DLD1 (cell line): ENCODE data around the gene ZFYVE28.

Source experiments
- in situ Hi-C: cut with HindIII; loops from 2 replicates; pipeline ENCODE4 v1.10.0; 2017; ENCODE audit warnings: low sequenced_read_pairs

ZFYVE28 gene

DNA sequence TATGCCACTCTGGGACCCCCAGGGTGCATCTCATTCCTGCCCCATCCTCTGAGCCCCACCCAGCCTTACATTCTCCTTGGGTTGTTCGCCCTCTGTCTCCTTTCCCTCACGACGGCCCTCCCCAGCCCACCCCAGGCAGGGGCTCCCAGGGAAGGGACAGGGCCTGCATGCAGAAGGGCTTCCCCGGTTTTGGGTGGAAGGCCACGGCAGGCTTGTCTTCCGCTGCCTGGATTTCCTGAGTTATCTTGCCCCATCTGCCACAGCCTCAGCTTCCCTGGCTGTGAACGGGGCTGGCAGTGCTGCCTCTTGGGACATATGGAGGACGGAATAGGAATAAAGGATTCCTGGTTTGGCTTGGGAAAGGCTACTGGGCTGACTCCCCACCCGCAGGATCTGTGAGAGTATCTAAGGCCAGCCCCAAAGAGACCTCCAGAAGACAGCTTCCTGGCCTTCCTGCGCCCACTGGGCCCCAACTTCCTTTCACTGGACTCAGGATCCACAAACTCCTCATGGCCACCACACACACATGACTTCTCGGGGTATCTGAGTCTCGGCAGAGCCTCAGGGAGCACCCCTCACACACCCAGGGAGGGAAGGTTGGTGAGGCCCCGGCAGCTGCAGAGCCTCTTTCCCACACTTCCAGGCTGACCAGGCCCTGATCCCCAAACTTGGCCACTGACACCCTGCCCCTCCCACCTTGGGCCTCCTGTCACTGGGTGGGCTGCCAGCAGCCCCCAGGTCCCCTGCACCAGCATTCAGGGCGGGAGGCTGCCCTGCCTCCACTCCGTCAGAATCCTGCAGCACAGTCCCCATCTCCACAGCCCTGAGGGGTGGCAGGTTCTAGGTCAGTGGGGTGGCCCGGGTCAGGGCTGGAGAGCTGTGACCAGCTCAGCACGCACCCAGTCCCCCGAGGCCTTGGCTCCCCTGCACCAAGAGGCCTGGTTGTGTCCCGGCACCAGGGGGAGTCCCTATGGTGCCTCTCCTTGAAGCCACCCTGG is 153.0 kb downstream of the ZFYVE28 start:
- in situ Hi-C loops: no loop called here

DNA sequence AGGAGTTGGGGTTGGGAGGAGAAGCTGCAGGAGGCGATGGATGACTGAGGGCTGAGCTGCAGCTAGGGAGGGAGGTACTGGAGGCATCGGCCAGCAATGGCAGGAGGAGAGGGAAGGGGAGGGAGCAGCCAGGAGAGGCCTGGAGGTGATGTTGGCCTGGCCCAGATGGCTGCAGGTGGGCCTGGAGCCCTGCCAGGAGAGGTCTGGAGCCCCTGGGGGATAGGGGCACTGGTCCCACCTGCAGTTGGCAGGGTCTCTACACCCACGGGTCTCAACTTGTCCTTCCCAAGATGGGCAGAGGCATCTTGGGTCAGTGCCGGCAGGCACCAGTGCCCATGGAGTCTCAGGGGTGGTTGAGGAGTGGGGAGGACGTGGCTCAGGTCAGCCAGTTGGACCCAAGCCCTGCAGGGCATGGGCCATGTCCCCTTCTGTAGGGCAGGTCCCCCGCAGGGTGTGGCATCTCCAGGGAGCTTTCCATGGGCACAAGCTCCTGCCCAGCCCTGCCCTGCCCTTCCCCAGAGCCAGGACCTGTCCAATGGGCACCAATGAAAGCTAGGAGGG is 153.9 kb downstream of the ZFYVE28 start:
- in situ Hi-C loops: no loop called here

DNA sequence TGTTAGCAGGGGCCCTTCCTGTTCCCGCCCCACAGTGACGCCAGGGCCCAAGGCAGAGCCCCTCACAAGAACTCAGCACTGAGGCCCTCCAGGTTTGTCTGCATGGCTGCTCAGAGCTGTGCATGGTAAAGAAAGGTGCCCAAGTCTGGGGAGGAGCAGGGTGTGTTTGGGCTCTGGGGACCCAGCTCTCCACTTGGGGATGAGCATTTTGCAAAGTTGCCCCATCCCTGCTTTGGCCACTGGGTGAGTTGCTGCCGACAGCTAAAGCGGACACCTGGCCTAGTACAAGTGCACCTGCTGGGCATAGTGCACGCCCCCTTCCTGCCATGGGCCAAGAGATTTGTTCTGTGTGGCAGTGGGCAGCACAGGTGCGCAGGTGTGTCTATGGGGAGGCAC is 154.5 kb downstream of the ZFYVE28 start:
- in situ Hi-C loops: no loop called here

DNA sequence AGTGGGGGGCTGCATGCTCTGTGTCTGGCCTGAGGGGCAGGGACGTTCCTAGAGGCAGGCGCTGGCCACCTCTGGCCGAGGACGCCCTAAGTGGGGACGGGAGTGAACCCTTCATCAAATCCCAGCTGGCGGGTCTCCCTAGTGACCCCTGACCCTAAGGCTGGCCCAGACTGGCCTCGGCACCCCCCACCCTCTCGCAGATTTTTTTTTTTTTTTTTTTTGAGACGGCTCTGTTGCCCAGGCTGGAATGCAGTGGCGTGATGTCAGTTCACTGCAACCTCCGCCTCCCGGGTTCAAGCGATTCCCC is 155.5 kb downstream of the ZFYVE28 start:
- in situ Hi-C loops: no loop called here

DNA sequence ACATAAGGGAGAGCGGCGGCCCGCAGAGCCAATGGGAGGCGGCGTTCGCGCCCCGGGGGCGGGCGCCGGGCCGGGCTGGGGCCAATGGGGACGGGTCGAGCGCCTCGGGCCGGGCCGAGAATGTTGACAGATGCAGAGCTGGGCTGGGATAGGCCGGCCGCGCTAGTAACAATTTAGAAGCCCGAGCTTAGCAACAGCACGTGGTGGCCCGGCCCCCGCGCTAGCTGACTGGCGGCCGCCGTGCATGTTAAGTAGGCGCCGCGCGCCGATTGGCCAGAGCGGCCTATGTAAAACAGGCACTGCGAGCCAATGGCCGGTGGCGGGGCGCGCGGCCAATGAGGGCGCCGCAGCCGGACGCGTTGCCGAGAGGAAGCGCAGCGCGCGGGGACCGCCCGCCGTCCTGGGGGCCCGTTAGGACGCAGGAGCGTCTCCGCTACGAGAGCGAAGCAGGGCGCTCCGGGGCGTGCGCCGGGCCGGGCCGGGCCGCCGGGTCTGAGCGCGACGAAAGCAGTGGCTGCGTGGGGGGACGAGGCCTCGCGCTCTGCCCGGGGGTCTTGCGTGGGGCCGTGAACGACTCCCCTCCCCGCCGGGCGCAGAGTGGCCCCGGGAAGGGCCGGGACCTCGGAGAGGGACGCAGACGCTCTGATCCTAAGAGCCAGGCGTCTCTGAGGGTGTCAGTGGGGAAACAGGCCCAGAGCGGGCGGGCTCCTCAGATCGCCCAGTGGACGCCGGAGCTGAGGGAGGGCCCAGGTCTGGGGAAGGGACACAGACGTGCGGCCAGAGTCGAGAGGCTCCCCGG is 156.1 kb downstream of the ZFYVE28 start:
- in situ Hi-C loops: no loop called here

DNA sequence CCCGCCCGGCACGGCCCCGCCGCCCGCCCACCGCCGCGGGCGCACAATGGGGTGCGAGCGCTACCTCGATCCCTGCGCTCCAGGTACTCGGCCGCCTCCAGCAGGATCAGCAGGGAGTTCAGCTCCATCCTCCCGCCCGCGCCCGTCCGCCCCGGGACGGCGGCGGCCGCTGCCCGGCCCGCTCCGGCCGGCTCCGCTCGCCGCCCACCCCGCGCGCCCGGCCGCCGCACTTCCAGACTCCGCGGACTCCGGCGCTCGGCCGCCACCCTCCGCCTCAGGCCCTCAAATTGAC is 156.6 kb downstream of the ZFYVE28 start, which contains the start of gene MXD4:
TSS of gene MXD4 (minus strand) at position 257 of the 292 bp plus-strand sequence. CDS start at position 128, 129 bp downstream.
- in situ Hi-C loops: no loop called here

DNA sequence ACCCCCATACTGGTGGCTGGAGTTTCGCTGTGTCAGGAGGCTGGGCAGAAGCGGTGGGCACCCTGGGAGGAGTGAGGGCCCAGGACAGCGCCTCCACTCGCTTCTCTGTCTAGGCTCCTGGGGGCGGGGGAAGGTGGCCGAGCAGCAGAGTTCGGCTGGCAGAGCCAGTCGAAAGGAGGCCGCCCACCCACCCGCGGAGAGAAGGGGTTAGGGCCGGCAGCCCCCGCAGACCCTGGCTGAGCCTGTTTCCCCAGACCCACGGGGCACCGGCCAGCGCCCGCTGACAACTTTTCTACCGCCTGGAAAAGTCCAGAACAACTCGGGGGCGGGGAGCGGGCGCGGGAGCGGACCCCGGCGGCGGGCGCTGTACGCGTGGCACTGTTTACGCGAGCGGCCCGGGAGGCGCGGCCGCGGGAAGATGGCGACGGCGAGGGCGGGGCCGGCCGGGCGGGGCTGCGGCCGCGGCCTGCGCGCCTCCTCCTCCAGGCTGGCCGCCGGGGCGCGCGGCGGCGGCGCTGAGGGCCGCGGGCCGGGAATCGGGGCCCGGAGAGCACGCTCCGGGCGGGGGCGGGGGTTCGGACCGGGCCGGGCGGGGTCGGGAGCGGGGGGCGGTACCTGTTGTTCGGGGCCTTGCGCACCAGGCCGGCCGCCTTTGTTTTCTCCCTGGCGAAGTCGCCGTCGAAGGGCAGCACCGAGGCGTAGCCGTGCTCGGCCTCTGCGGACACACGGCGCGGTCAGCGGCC is 157.2 kb downstream of the ZFYVE28 start:
- in situ Hi-C loops: no loop called here

DNA sequence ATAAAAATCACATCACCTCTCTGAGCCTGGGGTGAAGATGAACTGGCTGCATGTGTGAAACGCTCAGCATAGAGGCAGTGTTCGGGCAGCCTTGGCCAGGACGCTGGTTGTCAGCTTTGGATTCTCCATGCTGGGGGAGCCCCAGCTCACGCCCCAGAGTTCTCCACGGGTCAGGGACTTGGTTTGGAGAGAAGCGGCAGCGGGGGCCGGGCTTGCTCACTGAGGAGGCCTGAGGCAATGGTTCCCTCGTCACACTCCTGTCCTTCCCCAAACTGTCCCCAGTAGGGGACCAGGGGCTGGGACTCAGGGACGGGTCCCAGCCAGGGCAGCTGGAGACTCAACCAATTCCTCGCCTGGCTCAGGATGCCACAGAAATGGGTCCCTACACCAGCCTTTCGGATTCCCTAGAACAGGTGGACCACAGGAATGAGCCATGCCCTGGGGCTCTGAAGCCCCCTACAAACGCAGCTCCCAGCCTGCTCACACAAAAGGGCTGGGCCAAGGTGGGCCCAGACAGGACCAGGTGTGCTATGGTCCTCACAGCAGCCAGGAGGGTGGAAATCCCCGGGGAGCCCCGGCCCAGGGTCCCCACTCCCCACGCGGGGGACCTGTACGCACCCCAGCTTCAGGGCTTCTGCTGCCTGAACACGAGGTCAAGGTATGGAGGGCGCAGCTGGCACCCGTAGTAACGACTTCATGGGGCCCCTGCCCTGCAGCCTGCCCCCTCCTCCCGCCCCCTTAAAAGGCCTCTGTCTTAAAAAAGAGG is 157.9 kb downstream of the ZFYVE28 start:
- in situ Hi-C loops: no loop called here

DNA sequence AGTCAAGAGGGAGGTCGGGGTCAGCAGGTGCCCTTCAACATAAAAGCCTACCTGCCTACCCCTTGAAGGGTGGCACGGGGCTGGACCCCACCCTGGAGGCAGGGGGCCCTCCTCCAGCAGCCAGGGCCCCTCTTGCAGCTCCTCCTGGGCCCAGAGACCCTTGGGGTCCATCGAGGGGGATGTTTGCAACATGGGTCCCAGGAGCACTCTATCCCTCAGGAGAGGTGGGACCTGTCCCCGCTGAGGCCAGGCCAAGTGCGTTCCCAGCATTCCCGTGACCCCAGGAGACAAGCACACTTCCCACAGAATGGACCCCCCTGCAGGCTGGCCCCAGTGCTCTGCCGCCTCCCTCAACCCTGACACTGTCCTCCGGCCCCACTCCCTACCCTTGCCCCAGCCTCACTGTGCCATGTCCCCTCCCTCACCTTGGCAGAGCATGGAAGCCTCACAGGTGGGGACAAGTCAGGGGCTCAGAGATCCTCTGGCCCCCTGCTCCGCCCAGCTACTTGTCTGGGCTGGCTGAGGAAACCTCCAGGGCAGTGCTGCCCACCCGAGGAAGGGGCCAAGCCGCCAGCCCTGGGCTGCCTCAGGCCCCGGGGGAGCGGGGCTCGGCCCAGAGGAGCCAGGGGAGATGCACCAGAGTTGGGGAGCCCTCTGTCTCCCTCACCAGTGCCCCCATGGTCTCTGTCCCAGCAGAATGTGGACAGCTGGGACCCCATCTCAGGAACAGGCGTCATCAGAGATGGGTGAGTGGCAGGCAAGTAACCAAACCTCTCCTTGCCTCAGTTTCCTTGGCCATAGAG is 158.7 kb downstream of the ZFYVE28 start:
- in situ Hi-C loops: no loop called here

DNA sequence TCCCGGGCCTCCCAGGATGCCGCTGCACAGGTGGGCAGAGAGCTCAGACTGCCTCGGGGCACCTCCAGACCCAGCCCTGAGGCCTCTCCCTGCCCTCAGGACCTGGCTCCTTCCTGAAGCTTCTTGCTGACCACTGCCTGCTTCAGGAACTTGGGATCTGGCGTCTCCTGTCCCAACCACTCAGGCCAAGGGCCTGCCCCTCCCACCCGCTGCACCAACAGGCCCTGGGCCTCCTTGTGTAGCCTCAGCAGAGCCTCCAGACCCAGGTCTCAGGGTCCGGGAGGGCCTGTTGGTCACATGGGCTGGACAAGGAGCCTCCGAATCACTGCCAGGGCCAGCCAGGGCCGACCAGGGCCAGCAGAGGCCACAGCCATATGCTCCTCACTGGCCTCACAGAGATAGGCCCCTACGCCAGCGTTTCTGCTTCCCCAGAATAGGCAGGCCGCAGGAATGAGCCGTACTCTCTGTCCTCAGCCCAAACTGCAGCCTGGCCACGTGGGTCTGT is 159.4 kb downstream of the ZFYVE28 start:
- in situ Hi-C loops: no loop called here

DNA sequence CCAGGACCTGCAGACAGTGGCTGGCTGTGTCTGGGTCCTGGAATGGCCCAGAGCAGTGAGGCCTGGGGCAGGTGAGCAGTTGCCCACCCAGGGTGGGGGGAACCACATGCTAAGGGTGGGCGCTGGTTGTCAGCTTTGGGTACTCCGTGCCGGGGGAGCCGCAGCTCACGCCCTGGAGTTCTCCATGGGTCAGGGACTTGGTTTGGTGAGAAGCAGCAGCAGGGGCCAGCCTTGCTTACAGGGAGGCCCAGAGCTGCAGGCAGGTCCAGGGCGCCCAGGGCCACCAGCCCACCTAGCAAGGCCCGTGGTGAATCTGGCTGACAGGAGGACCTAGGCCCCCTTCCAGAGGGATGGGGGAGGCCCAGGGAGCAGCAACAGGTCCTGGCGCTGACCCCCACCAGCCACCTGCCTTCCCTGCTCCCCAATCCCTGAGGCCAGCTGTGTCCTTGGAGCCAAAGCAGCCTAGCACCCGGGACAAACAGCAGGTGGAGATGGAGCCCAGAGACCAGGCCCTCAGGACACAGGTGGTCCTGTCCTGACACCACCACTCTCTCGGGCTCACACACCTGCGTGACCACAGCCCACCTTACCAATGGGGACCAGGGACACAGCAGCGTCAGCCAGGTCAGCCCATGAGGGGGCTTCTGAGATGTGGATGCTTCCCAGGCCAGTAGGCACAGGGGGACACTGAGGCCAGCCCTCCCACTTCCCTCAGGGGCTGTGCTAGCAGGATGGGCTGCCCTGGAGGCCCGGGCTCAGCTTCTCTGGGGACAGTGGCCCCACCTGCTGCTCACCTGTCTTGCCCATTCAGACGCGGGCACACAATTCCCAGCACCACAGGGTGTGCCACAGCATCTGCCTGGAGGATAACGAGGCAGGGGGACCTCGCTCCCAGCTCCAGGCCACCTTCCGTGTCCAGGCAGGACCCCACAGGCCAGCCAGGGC is 160.1 kb downstream of the ZFYVE28 start:
- in situ Hi-C loops: no loop called here

DNA sequence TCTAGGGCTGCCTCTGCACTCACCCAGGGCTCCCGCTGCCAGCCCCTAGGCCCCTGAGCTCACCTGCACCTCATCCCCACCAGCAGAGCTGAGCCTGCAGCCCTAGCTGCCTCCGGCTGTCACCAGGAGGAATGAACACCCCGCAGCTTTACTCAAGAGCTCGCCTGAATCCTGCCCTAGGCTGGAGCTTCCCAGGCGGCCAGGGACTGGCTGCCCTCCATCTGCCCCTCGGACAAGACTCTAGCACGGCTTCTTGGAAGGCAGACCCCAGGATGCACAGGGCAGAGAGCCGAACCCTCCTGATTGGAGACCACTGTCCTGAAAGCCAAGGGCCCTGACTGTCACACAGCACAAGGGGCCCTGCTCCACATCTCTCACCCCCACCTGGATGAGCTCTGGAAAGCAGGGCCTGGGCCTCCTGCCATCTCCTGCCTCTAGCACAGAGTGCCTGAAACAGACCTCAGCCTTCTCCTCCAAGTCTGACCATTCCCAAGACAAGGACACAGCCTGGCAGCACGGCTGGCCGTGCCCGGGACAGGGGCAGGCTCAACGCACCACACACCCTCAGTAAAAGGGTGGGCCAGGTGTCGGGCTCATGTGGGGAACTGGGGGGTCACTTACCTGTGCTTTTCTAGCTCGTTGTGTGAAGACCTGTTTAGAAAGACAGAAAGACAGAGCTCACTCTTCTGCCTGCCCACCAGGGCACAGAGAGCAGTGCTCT is 160.9 kb downstream of the ZFYVE28 start:
- in situ Hi-C loops: no loop called here

DNA sequence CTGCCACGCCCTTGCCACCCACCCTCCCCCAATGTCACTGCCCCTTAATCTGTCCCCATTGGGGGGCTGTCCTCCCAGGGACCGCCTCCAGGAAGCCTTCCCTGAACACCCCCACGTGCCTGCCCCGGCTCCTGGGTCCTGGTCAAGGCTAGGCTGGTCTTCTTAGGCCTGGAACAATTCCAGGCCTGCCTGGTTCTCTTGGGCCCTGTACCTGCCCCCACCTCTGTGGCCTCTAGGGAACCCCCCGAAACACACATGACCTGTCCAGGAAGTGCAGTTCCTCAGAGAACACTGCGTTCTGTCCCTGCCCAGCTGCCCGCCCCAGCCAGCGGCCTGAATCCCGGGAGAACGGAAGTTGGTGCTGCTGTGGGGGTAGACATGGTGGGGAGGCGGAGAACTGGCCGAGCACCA is 161.7 kb downstream of the ZFYVE28 start:
- in situ Hi-C loops: no loop called here

DNA sequence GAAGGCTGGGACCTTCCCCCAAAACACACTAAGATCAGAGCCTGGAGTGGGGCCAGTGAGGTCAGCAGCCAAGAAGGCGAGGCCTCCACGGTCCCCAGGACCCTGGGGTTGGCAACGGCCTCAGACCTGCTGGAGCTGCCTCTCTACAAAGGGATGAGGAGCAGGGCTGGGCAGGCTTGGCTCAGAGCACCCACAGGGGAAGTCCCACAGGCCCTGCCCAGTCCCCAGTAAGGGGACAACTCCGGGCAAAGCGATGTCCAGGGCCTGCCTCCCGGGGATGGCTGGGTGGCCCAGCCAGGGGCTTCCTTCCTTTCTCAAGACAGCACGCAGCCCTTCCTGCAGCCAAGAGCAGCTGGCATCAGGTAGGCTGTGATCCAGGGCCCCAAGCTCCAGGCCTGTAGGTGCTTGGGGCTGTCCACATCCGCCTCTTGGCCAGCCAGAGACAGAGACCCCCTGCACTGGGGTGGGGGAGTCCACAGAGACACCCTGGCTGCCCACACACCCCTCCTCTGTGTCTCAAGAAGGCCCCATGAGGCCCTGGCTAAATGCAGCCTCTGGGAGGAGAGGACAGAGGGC is 162.2 kb downstream of the ZFYVE28 start:
- in situ Hi-C loops: no loop called here

DNA sequence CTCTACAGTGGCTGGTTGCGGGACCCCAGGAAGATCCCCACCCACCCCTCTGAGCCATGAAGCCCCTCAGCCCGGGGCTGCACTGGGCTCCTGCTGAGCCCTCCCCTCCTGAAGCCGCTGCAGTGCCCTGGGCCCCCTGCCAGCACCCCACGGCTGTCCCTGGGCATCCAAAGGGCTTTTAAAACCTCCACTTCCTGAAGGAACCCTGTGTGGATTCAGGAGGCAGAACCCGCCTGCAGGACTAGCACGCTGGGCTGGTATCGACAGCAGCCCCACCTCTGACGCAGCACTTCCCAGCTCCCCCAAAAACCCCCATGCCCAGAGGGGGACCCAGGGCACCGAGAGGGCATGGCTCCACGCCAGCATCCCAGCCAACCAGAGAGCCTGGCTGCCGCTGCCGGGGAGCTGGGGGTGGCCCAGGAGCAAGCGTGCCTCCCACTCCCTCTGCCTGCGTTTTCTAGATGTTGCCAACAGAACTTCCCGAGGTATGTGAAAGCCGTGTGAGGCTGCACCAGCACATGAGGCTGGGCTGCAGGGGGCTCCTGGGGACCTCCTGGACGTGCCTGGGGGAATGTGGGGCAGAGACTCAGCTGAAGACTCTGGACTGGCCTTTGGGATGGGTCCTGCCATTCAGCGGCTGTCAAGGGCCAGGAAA is 162.8 kb downstream of the ZFYVE28 start:
- in situ Hi-C loops: no loop called here

DNA sequence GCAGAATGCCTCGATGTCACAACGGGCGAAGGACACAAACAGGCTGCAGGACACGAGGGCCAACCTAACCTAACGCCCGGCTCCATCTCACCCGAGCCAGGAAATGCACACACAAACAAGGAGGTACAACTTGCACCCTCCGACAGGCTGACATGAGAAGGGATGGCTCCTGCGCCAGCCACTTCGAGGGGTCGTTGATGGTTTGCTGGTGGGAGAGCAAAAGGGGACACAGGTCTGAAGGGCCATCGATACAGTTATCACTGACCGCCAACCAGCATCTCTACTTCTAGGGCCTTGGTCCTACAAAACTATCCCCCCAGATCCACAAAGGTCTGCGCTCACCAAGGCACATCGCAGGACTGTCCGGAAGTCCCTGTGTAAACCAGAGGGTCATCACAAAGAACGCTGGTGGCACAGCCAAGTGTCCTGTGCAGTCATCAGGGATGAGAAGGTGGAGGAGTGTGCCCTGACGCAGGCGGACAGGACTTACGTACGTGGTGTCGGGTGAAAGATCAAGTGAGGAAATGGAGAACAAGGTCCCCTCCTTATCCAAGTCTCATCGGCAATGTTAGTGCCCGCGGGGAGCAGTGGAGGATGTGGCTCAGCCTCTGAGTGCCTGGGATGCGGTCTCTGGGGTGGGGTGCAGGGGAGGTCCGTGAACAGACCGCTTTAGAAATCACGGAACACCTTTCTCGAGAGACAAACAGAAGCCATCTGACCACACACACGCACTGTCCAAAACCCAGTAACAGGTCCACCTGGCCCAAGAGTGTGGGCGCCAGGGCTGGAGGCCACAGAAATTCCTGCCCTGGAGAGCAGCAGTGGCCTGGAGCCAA is 163.6 kb downstream of the ZFYVE28 start:
- in situ Hi-C loops: no loop called here
